ENCODE results near the gene NDUFB7. TPM values are rescaled to one million over a fixed set of nuclear protein-coding genes. Genes with fewer than 3 reads are reported as not detected.

Gene NDUFB7
- total RNA-seq, 1 experiment from 2014 or later: 1,095 TPM

DNA sequence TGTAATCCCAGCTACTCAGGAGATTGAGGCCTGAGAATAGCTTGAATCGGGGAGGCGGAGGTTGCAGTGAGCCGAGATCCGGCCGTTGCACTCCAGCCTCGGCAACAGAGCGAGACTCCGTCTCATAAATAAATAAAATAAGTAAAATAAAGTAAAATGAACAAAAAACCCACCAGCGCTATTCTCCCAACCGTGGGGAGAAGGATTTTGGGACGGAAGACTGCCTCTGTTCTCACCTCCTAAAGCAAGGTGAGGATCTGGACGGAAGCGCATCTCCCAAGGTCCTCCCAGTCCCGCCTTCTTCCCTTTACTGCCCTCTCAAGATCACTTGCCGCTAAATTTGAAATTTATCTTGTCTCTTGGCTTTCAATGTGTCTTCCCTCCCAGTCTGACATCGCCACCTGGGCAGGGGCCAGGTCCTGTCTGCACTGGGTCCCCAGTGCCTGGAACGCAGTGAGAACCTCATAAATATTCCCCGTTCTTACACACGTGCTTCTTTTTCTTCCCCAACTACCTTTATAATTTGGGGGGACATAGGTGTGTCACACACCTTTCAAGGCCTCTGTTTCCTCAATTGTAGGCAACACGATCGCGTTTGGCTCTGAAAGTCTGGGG lies 52.5 kb downstream of the NDUFB7 start:
- H4K20me1 ChIP-seq (ENCODE audit: low read length): peaks cover 33% of the 10 kb centered on the region
- peak overlapping the region; percentile 73 for H3K9ac ChIP-seq (ENCODE audit: low read length)
- H3K9me2 ChIP-seq (replicated peaks; ENCODE audit: low read length): no peaks in the 10 kb centered on the region
- peak overlapping the region; percentile 93 for H3K27ac ChIP-seq (ENCODE audit: low read length)
- peak overlapping the region; percentile 2; the same call in 1 of the 2 replicates for H3K4me3 ChIP-seq (ENCODE audit: low read length)
- H3K4me2 ChIP-seq (ENCODE audit: low read length): peak overlapping the region; percentile 73
- no peaks in the 10 kb centered on the region for H3K9me3 ChIP-seq (ENCODE audit: low read length)
- CTCF ChIA-PET: interaction anchor here (0.9 to 1.0 kb wide), 2 partner anchors 14 to 383 kb away, joined by 3 read pairs; partner anchors contain the start of gene ASF1B
- peaks cover 39% of the 10 kb centered on the region for H3K79me2 ChIP-seq (ENCODE audit: low read length)
- peaks cover 26% of the 10 kb centered on the region for H3F3A ChIP-seq (ENCODE audit: low read length, unreplicated experiment)
- POLR2A ChIA-PET (ENCODE audit: unreplicated experiment): interaction anchor here (0.6 kb wide), 2 partner anchors 9 to 16 kb away, joined by 8 to 20 read pairs; no protein-coding TSS in a partner anchor
- no TSS peak for BruUV-seq (replicated peaks)
- ATAC-seq: no peak
- intact Hi-C loops (cut with micrococcal nuclease): no loop called here
- H3K36me3 ChIP-seq (ENCODE audit: low read depth, low read length): peaks cover 31% of the 10 kb centered on the region
- DNase-seq: no peak
- TF ChIP-seq EZH2phosphoT487 (IDR thresholded peaks at IDR 0.05; ENCODE audit: borderline replicate concordance, low read length): no peak
- TF ChIP-seq, protein P1, sequence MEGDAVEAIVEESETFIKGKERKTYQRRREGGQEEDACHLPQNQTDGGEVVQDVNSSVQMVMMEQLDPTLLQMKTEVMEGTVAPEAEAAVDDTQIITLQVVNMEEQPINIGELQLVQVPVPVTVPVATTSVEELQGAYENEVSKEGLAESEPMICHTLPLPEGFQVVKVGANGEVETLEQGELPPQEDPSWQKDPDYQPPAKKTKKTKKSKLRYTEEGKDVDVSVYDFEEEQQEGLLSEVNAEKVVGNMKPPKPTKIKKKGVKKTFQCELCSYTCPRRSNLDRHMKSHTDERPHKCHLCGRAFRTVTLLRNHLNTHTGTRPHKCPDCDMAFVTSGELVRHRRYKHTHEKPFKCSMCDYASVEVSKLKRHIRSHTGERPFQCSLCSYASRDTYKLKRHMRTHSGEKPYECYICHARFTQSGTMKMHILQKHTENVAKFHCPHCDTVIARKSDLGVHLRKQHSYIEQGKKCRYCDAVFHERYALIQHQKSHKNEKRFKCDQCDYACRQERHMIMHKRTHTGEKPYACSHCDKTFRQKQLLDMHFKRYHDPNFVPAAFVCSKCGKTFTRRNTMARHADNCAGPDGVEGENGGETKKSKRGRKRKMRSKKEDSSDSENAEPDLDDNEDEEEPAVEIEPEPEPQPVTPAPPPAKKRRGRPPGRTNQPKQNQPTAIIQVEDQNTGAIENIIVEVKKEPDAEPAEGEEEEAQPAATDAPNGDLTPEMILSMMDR (conservative IDR thresholded peaks at IDR 0.05; ENCODE audit: low read depth, low read length): no peak
- TF ChIP-seq EZH2 (IDR thresholded peaks at IDR 0.05; ENCODE audit: low read length, unreplicated experiment): no peak
- peaks cover 40% of the 10 kb centered on the region for H3K4me1 ChIP-seq (ENCODE audit: insufficient read depth, low read length)
- no peaks in the 10 kb centered on the region for H3K27me3 ChIP-seq (ENCODE audit: low read length)
- H2AFZ ChIP-seq (ENCODE audit: low read length): no peak overlapping the region

- no TSS peak for BruUV-seq (replicated peaks)
- no peak for TF ChIP-seq EZH2 (IDR thresholded peaks at IDR 0.05; ENCODE audit: low read length, unreplicated experiment)
- TF ChIP-seq, protein P1 (conservative IDR thresholded peaks at IDR 0.05; ENCODE audit: low read depth, low read length): no peak
- TF ChIP-seq EZH2phosphoT487 (IDR thresholded peaks at IDR 0.05; ENCODE audit: borderline replicate concordance, low read length): no peak
- Histone ChIP-seq H3K4me1 (ENCODE audit: insufficient read depth, low read length) (peaks cover 43% of the 10 kb centered on the region), H2AFZ (ENCODE audit: low read length) (peak within 1 kb of the TSS; percentile 70), H3K9ac (ENCODE audit: low read length) (peak within 1 kb of the TSS; percentile 92), H3K9me2 (replicated peaks; ENCODE audit: low read length) (no peaks in the 10 kb centered on the region), H3K27me3 (ENCODE audit: low read length) (no peaks in the 10 kb centered on the region), H3K36me3 (ENCODE audit: low read depth, low read length) (peaks cover 38% of the 10 kb centered on the region), H4K20me1 (ENCODE audit: low read length) (peaks cover 39% of the 10 kb centered on the region), H3K4me2 (ENCODE audit: low read length) (peak within 1 kb of the TSS; percentile 98), H3K4me3 (ENCODE audit: low read length) (peak within 1 kb of the TSS; percentile 96), H3K9me3 (ENCODE audit: low read length) (no peaks in the 10 kb centered on the region), H3F3A (ENCODE audit: low read length, unreplicated experiment) (peaks cover 33% of the 10 kb centered on the region), H3K27ac (ENCODE audit: low read length) (peak within 1 kb of the TSS; percentile 93), H3K79me2 (ENCODE audit: low read length) (peaks cover 46% of the 10 kb centered on the region)
- intact Hi-C loops (cut with micrococcal nuclease): loop anchor here (2.0 kb wide), 1 partner anchor 31 kb away; no protein-coding TSS in a partner anchor
- ChIA-PET CTCF (interaction anchor here (0.5 to 1.1 kb wide), 8 partner anchors 11 to 377 kb away, joined by 3 to 6 read pairs (median 4); no protein-coding TSS in a partner anchor), POLR2A (ENCODE audit: unreplicated experiment) (interaction anchor here (0.5 to 1.9 kb wide), 10 partner anchors 9 to 500 kb away, joined by 3 to 15 read pairs (median 5); partner anchors contain the start of gene GIPC1)
- ATAC-seq (peak; percentile 63), DNase-seq (peak; percentile 76)
Observed at GRCh38 chr19:14517840-14518505, 53.9 kb downstream of the NDUFB7 start, which contains the start of gene DNAJB1. DNAJB1 (minus strand) TSS chr19:14518397; CDS start chr19:14518349, 48 bp downstream.

Measured in PC-3 (cell line).